Stimulated activated CD8-positive, alpha-beta memory T cell treated with anti-CD3 and anti-CD28 coated beads, Interleukin-2, amount 100 ng/mL, for 1 hour (primary cell): Measurements from ENCODE around the gene GPC6.

Experiments
- DNase-seq, 2 donors: peaks; one replicate each; pipeline ENCODE4 v3.0.0-alpha.2; 2020; ENCODE audit warnings: low read depth in 2 of 2

GPC6 gene

GRCh38 chr13:93922063-93922855 is 695.7 kb downstream of the GPC6 start:
- no peak for DNase-seq

DNA sequence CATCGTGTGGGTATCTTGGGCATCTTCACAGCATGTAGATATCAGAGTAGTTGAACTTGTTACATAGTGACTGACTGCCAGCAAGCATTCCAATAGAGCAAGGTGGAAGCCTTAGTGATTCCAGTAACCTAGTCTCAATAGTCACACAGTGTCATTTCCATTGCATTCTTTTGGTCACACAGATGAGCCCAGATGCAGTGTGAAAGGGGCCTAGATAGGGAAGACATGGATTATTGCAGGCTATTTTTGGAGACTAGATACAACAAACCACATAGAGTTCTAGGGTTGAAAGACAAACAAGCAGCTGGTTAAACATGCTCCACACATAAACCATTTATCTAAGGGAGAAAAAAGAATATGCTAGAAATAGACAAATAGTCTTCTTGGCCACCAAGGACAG is 699.4 kb downstream of the GPC6 start:
- no peak for DNase-seq

- no peak for DNase-seq
Measured at GRCh38 chr13:93926425-93926824, 699.8 kb downstream of the GPC6 start.

DNA sequence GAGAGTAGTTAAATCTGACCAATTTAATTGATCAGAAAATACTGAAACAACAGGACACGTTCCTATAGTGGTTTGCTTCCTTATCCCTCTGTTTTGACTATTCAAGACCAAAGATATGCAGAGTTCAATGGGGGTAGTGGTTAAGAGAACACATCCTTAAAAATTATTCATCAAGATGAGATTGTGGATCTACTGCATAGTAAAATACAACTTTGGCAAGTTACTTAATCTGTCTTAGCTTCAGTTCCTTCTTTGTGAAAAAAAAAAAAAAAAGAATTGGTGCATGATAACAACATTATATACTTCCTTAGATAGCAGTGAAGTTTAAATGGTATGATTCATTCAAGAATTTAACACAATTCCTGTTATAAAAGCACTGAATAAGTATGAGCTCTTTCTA is 700.8 kb downstream of the GPC6 start:
- no peak for DNase-seq

- no peak for DNase-seq
Measured at GRCh38 chr13:93932901-93933300, 706.3 kb downstream of the GPC6 start.

DNA sequence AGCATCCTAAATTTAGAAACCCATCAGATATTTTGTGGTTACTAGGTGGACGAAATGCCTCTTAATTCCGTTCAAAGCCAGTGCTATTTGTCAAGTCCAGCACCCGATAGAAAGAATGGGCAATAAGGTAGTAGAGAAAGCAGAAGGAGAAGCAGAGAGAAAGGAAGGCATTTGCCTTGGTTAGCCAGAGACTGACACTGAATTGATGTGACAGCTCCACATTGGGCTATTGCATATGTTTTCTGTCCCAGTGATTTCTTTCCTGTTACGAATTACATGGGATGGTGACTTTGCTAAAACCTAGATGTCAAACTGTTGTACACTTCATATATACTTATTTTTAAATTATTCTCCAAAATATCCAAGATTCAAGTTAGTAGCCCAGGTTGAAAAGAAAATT is 710.3 kb downstream of the GPC6 start:
- DNase-seq = no peak

GRCh38 chr13:93941444-93941843 is 714.8 kb downstream of the GPC6 start:
- DNase-seq = no peak

- DNase-seq = no peak
Measured at GRCh38 chr13:93942016-93942415, 715.4 kb downstream of the GPC6 start.

DNA sequence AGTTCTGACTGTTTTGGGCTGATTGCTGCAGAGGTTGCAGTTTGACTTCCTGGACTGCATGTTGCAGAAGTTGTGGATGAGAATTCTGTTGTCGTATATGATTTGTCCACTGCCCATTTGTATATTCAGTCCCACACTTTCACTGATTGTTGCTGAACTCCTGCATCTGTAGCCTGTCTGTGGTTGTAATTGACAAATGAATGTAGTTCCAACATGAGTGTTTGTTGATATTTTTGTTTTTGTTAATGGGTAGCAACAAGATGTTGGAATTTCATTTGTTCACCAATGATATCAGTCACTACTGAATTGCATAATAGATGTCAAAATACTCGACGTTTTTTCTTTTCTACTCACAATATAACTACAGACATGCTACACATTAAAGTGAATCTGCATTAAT is 719.0 kb downstream of the GPC6 start:
- no peak for DNase-seq

- DNase-seq = no peak
Measured at GRCh38 chr13:93946994-93947393, 720.4 kb downstream of the GPC6 start.

GRCh38 chr13:93947651-93948050 is 721.0 kb downstream of the GPC6 start:
- no peak for DNase-seq

DNA sequence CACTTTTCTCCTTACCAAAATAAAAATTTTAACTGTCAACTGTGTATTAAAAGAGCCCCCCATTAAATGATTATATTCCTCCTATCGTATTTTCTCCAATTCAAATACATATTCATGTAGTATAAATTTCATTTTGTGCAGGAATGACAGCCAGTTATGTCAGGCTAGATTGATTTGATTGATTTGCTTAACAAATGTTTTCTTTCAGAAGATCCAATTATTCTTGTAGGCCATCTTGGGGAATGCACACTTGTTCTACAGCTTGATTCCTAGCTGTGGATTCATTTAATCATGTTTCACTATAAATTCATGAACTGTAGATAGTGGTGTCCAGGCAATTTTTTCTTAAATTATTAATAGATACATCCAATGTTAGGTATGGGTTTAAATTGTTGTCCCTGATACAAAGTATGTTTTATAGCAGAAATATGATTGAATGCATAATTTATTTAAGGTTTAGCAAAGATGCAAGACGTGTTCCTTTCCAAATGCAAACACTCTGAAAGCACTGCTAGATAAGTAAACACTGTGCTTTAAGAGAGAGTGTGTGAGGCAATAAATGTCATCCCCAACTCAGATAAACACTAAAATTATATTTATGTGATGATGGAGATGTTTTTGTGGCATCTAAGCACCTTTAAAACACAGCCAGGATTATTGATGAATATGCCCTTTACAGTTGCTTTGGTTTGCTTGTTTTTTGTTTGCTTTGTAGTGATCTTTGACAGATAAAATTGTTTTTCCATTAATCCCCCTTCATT is 721.7 kb downstream of the GPC6 start:
- no peak for DNase-seq

- no peak for DNase-seq
Measured at GRCh38 chr13:93951108-93951507, 724.5 kb downstream of the GPC6 start.

DNA sequence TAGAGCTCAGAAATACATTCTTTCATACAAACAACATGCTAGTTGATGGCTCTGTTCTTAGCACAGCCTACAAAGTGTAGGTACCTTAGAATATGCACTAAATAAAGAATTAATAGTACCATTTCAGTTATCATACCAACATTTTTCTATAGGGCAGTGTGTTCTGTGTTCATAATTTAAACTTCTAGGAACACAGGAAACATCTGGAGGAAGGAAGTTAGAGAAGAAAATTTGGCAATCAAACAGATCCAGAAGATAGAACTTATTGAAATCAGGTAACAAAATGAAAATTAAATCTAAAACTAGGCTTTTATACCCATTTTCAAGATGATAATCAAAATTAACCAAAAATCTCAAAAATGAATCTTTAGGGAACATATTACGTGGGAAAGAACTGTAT is 725.3 kb downstream of the GPC6 start:
- DNase-seq = no peak

DNA sequence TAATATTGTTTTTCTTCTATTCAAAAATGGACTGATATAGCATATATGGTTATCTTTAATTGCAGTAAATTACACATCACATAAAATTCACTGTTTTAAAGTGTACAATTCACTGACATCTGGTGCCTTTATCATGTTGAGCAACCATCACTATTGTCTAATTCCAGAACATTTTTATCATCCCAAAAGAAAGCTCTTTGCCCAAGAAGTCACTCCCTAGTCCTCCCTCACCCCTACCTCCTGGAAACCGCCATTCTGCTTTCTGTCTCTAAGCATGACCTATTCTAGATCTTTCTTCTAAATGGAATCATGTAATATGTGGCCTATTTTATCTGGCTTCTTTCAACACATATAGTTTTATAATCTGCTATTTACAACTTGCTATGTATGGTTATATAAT is 727.2 kb downstream of the GPC6 start:
- no peak for DNase-seq

- DNase-seq = no peak
Measured at GRCh38 chr13:93955904-93956303, 729.3 kb downstream of the GPC6 start.

DNA sequence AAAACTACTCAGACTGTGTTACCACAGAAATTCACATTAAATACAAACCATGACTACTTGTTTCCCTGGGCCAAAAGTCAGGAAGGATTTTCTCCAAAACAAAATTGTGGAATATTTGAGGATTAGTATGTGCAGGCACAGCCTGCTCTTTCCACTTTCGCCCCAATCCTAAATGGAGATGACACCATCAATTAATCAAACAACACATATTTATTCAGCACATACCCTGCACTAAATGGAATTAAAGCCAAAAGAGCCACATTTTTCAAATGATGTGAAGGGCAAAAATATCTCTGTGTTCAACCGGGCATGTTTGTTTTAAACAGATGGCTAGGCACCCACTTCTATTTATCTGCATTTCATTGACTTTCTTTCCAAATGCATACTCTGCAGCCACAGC is 729.8 kb downstream of the GPC6 start:
- DNase-seq = no peak

DNA sequence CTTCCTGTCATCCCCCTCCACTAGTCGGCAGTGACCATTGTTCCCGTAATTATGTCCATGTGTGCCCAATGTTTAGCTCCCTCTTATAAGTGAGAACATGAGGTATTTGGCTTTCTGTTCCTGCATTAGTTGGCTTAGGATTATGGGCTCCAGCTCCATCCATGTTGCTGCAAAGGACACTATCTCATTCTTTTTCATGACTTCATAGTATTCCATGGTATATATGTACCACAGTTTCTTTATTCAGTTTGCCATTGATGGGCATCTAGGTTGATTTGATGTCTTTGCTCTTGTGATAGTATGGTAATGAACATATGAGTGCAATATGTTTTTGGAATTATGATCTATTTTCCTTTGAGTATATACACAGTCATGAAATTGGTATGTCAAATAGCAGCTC is 730.8 kb downstream of the GPC6 start:
- DNase-seq = no peak

- DNase-seq = no peak
Measured at GRCh38 chr13:93959796-93960533, 733.4 kb downstream of the GPC6 start.

DNA sequence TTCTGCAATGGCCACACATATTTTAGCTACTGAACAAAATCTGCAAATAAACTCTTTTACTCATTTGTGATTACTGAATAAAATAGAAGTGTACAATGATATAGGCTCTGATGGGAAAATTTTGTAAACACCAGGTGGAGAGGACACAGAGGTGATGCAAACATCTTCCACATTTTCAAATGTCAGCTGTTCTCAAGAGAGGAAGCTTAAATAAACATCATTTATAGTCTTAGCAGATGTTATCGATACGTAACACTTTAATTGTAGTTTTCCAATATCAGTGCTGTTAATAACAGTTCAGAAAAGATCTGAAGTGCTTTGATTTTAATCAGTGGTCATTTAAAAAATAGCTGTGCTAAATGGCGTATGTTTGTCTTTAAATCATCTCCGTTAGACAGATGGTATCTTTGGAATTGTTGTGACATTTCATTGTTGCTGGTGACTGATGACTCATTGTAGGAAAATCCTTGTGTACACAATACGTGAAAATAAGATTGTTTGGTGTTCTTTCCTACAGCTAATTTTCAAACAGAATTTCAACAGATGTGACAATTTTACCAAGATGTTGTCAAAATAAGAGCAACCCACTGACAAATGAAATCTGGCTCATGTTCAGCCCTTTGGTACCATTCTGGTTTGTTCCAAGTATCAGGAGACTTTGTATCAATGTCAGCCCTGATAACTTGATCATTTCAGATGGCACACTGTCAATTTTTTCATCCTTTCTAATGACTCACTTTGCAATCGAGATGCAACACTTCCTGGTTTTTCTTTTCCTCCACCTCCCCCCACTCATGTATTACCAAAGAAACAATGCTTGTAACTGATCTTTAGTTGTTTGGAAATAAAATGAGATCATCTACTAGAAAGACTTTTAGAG is 736.9 kb downstream of the GPC6 start:
- DNase-seq = no peak

- DNase-seq = no peak
Measured at GRCh38 chr13:93964146-93964512, 737.5 kb downstream of the GPC6 start.

GRCh38 chr13:93965587-93965986 is 739.0 kb downstream of the GPC6 start:
- no peak for DNase-seq
